ENCODE measurements around the gene RNASE1. TPM values are rescaled to one million over a fixed set of nuclear protein-coding genes. Genes with fewer than 3 reads are reported as not detected.

Gene RNASE1
- total and polyA plus RNA-seq, 10 of the 15 experiments (the other 5 are each of a cell fraction or from before 2014, with no cell fraction given), result 0.11 to 0.72 (median 0.38) TPM; not detected in 7

DNA sequence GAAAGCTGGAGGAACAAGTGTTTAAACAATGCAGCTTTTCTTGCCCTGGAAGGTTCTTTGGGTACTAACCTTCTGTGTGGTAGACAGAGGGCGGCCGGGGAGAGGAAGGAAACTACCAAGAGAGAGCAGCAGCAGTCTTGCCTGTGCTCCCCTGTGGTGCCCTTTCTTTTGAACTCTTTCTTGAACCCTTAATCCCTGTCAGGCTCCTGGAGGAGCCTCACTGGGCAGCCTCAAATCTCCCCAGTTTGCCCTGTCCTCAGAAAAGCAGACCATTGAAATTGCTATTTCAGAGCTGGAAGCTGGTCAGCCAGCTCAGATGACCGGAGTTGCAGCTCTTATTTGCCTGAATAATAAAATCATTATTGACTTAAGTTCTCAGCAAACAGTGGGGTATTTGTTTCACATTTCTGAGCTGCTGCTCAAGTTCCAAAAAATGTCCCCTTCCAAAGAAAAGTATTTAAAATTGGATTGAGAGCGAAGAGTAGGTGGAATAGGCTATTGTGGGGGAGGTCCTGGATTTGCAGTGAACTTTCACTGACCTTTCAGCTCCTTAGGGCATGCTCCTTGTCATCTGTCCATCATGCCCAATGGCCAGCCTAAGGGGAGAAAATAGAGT is 46.4 kb upstream of the RNASE1 start:
- Histone ChIP-seq H3K4me2 (ENCODE audit: control insufficient read depth, insufficient read depth) (no peak overlapping the region), H3K9me3 (replicated peaks; ENCODE audit: control insufficient read depth, insufficient read depth, low read length) (no peaks in the 10 kb centered on the region), H2AFZ (ENCODE audit: control insufficient read depth, low read depth, low read length) (no peak overlapping the region), H3K4me3 (no peak overlapping the region), H3K27me3 (replicated peaks in 1 of 2; ENCODE audit: control insufficient read depth in 2 of 2, insufficient read depth in 2 of 2, low read length in 1 of 2) (peaks cover 0 to 1% of the 10 kb centered on the region in 2 experiments; a peak in 1 of 4 replicates), H3K4me1 (ENCODE audit: control insufficient read depth, insufficient read depth, low read length) (no peaks in the 10 kb centered on the region), H3K27ac (ENCODE audit: control insufficient read depth, insufficient read depth) (no peak overlapping the region), H4K20me1 (ENCODE audit: control insufficient read depth, insufficient read depth) (no peaks in the 10 kb centered on the region), H3K36me3 (ENCODE audit: control insufficient read depth in 2 of 2, insufficient read depth in 2 of 2, low read length in 1 of 2) (no peaks in the 10 kb centered on the region), H3K79me2 (ENCODE audit: control insufficient read depth, insufficient read depth, low read length) (no peaks in the 10 kb centered on the region), H3K9ac (ENCODE audit: control insufficient read depth, insufficient read depth, low read length) (no peak overlapping the region)
- ATAC-seq (no peak), FAIRE-seq (no peak), DNase-seq (ENCODE audit: low read depth, low spot score) (no peak)
- ChIA-PET CTCF (interaction anchor here (0.9 to 2.5 kb wide), 6 partner anchors 9 to 158 kb away, joined by 3 to 11 read pairs (median 4); no protein-coding TSS in a partner anchor), RAD21 (ENCODE audit: unreplicated experiment) (no interaction called here), SMC1A (ENCODE audit: uncharacterized antibody, unreplicated experiment) (interaction anchor here (1.0 to 1.6 kb wide), 4 partner anchors 9 to 151 kb away, joined by 3 to 4 read pairs (median 3); no protein-coding TSS in a partner anchor), POLR2A (no interaction called here)
- BruUV-seq (replicated peaks), result no TSS peak
- intact Hi-C loops (cut with micrococcal nuclease; ENCODE audit: unreplicated experiment) (no loop called here), in situ Hi-C loops (cut with MboI) (no loop called here)
- 0% methylated on average over 4 of the region's 4 CpGs for WGBS (ENCODE audit: insufficient coverage, insufficient replicate concordance, low lambda C conversion rate, missing lambda C conversion rate)
- TF ChIP-seq SUPT20H (IDR thresholded peaks at IDR 0.05; ENCODE audit: borderline replicate concordance, control insufficient read depth, low read depth, low read length), result no peak
- TF ChIP-seq YBX1 (IDR thresholded peaks at IDR 0.05), result no peak
- no peak for TF ChIP-seq SP1 (IDR thresholded peaks at IDR 0.05; ENCODE audit: low read depth, low read length)
- TF ChIP-seq GABPA (IDR thresholded peaks at IDR 0.05; ENCODE audit: low read depth), result no peak
- TF ChIP-seq ZNF622 (IDR thresholded peaks at IDR 0.05), result no peak
- no peak for TF ChIP-seq SIN3A (IDR thresholded peaks at IDR 0.05; ENCODE audit: low read depth, low read length)
- no peak for TF ChIP-seq YY1 (IDR thresholded peaks at IDR 0.05; ENCODE audit: low read depth, low read length)
- TF ChIP-seq LARP7 (IDR thresholded peaks at IDR 0.05), result no peak
- TF ChIP-seq ZBTB33 (IDR thresholded peaks at IDR 0.05), result no peak
- no peak for TF ChIP-seq E2F8 (IDR thresholded peaks at IDR 0.05; ENCODE audit: low read depth, partially characterized antibody)

All from GM12878 (cell line).